Hepatocyte (in vitro differentiated cells): ENCODE results near the gene TBC1D24. TPM values are rescaled to one million over a fixed set of nuclear protein-coding genes. Genes with fewer than 3 reads are reported as not detected.
"Not testable (repeated sequence)": the region's sequence is repeated elsewhere in the genome, so short reads cannot be mapped to it uniquely, and the experiment has no call there.

Source experiments
- DNase-seq: peaks from one replicate; pipeline ENCODE4 v3.0.0-alpha.2; 2016; ENCODE audit warnings: low spot score
- H2AFZ ChIP-seq: fragments of 200-600 bp; sonication (generic); 2 replicates; pipeline ENCODE4 v1.6.0; 2016; ENCODE audit warnings: antibody characterized with exemption, mild to moderate bottlenecking
- H3K27ac ChIP-seq: fragments of 200-600 bp; sonication (generic); 2 replicates; pipeline ENCODE4 v1.5.1; 2016; ENCODE audit warnings: mild to moderate bottlenecking
- H3K27me3 ChIP-seq: fragments of 200-600 bp; sonication (generic); 2 replicates; pipeline ENCODE4 v1.6.1; 2016
- H3K36me3 ChIP-seq: fragments of 200-600 bp; sonication (generic); replicated peaks from 2 replicates; pipeline ENCODE4 v1.5.1; 2016; ENCODE audit warnings: low read depth; ENCODE audit not compliant: insufficient read depth
- H3K4me1 ChIP-seq: fragments of 200-600 bp; sonication (generic); 2 replicates; pipeline ENCODE4 v1.5.1; 2016; ENCODE audit warnings: mild to moderate bottlenecking, moderate library complexity; ENCODE audit not compliant: insufficient read depth
- H3K4me2 ChIP-seq: fragments of 200-600 bp; sonication (generic); 2 replicates; pipeline ENCODE4 v1.6.0; 2016
- H3K4me3 ChIP-seq: fragments of 200-600 bp; sonication (generic); 2 replicates; pipeline ENCODE4 v1.5.1; 2016; ENCODE audit warnings: mild to moderate bottlenecking
- H3K79me2 ChIP-seq: fragments of 200-600 bp; sonication (generic); 2 replicates; pipeline ENCODE4 v1.6.0; 2017; ENCODE audit warnings: mild to moderate bottlenecking
- H3K9me2 ChIP-seq: fragments of 200-600 bp; sonication (generic); replicated peaks from 2 replicates; pipeline ENCODE4 v1.6.0; 2017; ENCODE audit warnings: mild to moderate bottlenecking; ENCODE audit not compliant: insufficient read depth
- H3K9me3 ChIP-seq: fragments of 200-600 bp; sonication (generic); 2 replicates; pipeline ENCODE4 v1.5.1; 2016; ENCODE audit warnings: low read depth, mild to moderate bottlenecking
- H4K20me1 ChIP-seq: fragments of 200-600 bp; sonication (generic); 2 replicates; pipeline ENCODE4 v1.6.0; 2016; ENCODE audit warnings: mild to moderate bottlenecking; ENCODE audit not compliant: insufficient read depth, poor library complexity, severe bottlenecking
- EZH2 ChIP-seq: fragments of 200-600 bp; sonication (generic); IDR thresholded peaks from 2 replicates; pipeline ENCODE4 v1.6.1; 2016; ENCODE audit warnings: antibody characterized with exemption, mild to moderate bottlenecking, borderline replicate concordance
- EZH2phosphoT487 ChIP-seq: fragments of 200-600 bp; sonication (generic); IDR thresholded peaks from one replicate; pipeline ENCODE4 v1.6.1; 2018; ENCODE audit warnings: antibody characterized with exemption, mild to moderate bottlenecking, low read depth, moderate library complexity; ENCODE audit not compliant: unreplicated experiment, severe bottlenecking
- WGBS: methylation state at CpG from one replicate; pipeline ENCODE4 v1.1.6; 2016; ENCODE audit warnings: low lambda C conversion rate; ENCODE audit errors: missing lambda C conversion rate; 5-methylcytosine and 5-hydroxymethylcytosine counted together
- polyA plus RNA-seq: library from polyadenylated mRNA; unstranded; fragments of >200 nt; fragmentation: Nextera tagmentation; extraction: Ambion mirVana; gene quantifications from 2 replicates; pipeline ENCODE4 v1.2.1, GENCODE V29; 2016
- total RNA-seq: library from RNA; depleted of rRNA; stranded (reverse); fragments of >200 nt; gene quantifications from 2 replicates; pipeline ENCODE4 v1.2.3, GENCODE V29; 2014
- TF ChIP-seq, protein P1 (sequence below): fragments of 200-600 bp; sonication (generic); IDR thresholded peaks from 2 replicates; pipeline ENCODE4 v1.5.1; 2016; ENCODE audit warnings: antibody characterized with exemption, mild to moderate bottlenecking; ENCODE audit not compliant: poor library complexity

Gene TBC1D24
- total and polyA plus RNA-seq, 2 experiments from 2014 or later = 8.3 to 13.6 TPM

DNA sequence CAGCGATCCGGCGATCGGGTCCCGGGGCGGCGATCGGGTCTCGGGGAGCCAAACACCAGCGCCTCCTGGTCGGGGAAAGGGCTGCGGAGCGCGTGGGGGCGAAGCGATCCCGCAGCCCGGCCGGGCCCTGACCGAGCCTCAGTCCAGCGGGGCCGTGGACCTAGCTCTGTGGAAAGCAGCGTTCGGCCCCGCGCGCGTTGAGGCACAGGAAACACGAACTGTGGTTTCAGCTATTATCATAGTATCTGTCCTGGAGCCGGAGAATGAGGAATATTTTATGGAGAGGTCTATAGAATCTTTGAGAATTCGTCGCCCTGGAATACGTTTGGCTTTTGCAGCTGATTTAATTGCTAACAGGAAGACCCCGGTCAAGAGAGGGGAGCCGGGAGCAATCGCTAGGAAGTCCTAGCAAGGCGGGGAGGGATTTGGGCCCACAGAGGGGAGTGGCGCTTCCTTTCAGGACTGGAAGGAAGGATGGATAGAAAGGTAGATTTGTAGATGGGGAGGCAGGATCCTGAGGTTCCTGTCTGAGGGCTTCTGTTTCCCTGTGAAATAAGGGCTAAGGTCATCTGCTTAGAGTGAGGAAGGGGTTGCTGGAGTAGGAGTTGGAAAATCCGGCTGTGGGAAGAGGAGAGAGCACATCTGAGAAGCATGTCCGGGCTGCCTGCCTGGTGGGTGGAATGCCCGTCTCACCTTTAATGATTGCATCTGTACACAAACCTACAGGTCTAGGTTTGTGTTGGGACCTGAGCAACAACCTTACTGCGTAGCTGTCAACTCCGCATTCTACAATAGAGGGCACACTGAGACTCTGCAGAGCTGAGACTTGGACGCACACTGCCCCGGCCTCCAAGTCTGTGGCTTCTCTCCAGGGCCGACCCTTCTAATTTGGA, 44.9 kb upstream of the TBC1D24 start:
- H3K36me3 ChIP-seq = no peaks in the 10 kb centered on the region
- no peaks in the 10 kb centered on the region for H3K27me3 ChIP-seq
- peak overlapping the region; percentile 82 for H3K4me3 ChIP-seq
- WGBS = 2% methylated on average over 46 of the region's 46 CpGs
- DNase-seq = peak; percentile 61
- H3K4me2 ChIP-seq = peak overlapping the region; percentile 94
- H3K9me2 ChIP-seq = no peaks in the 10 kb centered on the region
- TF ChIP-seq EZH2phosphoT487 = no peak
- TF ChIP-seq, protein P1, sequence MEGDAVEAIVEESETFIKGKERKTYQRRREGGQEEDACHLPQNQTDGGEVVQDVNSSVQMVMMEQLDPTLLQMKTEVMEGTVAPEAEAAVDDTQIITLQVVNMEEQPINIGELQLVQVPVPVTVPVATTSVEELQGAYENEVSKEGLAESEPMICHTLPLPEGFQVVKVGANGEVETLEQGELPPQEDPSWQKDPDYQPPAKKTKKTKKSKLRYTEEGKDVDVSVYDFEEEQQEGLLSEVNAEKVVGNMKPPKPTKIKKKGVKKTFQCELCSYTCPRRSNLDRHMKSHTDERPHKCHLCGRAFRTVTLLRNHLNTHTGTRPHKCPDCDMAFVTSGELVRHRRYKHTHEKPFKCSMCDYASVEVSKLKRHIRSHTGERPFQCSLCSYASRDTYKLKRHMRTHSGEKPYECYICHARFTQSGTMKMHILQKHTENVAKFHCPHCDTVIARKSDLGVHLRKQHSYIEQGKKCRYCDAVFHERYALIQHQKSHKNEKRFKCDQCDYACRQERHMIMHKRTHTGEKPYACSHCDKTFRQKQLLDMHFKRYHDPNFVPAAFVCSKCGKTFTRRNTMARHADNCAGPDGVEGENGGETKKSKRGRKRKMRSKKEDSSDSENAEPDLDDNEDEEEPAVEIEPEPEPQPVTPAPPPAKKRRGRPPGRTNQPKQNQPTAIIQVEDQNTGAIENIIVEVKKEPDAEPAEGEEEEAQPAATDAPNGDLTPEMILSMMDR = peak; percentile 39
- peak overlapping the region; percentile 17 for H3K27ac ChIP-seq
- H3K9me3 ChIP-seq = no peaks in the 10 kb centered on the region
- H3K4me1 ChIP-seq = peaks cover 11% of the 10 kb centered on the region
- no peaks in the 10 kb centered on the region for H4K20me1 ChIP-seq
- H2AFZ ChIP-seq = peak overlapping the region; percentile 92
- H3K79me2 ChIP-seq = peaks cover 24% of the 10 kb centered on the region

DNA sequence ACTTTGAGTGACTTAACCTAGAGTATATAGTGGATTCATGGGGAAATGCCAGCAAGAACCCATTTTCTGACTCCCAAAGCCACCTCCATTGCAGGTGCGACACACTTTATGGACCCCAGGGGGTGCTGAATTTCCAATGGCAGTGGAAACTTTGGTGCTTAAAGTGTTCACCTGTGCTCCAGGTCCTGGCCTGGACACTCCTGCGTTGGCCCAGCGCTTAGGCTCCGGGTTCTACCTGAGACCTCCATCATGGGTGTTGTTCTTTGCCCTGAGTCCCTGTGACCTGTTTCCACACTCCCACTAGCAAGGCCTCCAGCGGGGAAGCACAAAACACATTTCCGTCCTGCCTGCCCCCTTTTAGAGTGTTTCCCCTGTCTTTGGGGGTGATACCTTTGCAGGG, 42.6 kb upstream of the TBC1D24 start:
- Histone ChIP-seq H3K36me3 (no peaks in the 10 kb centered on the region), H3K27me3 (no peaks in the 10 kb centered on the region), H3K9me3 (no peaks in the 10 kb centered on the region), H3K4me3 (no peak overlapping the region), H3K79me2 (peaks cover 24% of the 10 kb centered on the region), H3K4me1 (peaks cover 11% of the 10 kb centered on the region), H4K20me1 (no peaks in the 10 kb centered on the region), H2AFZ (no peak overlapping the region), H3K27ac (no peak overlapping the region), H3K9me2 (no peaks in the 10 kb centered on the region), H3K4me2 (no peak overlapping the region)
- DNase-seq = no peak
- TF ChIP-seq, protein P1 = no peak
- no peak for TF ChIP-seq EZH2phosphoT487
- TF ChIP-seq EZH2 = no peak
- 98% methylated on average over 6 of the region's 6 CpGs for WGBS

DNA sequence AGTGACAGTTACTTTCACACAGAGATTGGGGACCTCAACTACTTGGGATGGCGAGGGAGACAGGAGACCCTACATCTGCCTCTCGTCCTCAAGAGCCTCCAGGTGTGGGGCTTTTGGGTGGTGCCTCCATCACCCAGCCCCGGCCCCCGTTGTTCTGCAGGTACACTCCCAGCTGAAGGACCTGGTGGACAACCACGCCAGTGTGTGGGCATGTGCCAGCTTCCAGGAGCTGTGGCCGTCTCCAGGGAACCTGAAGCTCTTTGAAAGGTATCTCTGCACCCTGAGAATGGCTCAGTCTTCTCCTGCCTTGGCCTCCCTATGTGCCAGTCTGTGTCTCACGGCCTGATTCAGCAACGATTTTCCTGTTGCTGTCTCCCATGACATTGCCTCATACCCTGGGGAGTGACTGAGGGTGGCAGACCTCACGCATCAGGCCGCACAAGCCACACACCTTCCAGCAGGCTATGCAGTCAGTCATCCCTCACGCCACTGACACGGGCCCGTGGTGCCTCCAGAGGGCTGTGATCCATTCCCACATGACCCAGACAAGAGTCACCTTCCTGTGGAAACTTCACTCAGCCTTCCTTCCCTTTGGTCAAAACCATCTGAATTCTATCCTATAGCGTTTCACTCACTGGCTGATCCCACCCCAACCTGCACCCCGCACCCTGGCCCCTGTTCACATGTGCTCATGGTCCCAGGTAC, 42.0 kb upstream of the TBC1D24 start:
- peaks cover 11% of the 10 kb centered on the region for H3K4me1 ChIP-seq

DNA sequence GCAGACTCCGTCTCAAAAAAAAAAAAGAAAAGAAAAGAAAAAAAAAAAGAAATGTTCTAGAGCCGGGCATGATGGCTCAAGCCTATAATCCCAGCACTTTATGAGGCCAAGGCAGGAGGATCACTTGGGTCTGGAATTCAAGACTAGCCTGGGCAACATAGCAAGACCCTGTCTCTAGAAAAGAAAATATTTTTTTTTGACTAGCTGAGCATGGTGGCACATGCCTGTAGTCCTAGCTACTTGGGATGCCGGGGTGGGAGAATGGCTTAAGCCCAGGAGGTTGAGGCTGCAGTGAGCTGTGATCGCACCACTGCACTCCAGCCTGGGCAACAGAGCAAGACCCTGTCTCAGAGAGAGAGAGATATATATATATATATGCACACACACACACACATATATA, 39.7 kb upstream of the TBC1D24 start:
- H3K9me2 ChIP-seq = not testable (repeated sequence)

More for the DNA sequence above, 42.0 kb upstream of the TBC1D24 start:
- no peaks in the 10 kb centered on the region for H4K20me1 ChIP-seq
- WGBS = 97% methylated on average over 15 of the region's 15 CpGs
- H2AFZ ChIP-seq = no peak overlapping the region
- H3K9me3 ChIP-seq = no peaks in the 10 kb centered on the region
- H3K79me2 ChIP-seq = peaks cover 24% of the 10 kb centered on the region
- DNase-seq = no peak
- H3K4me3 ChIP-seq = no peak overlapping the region
- H3K4me2 ChIP-seq = no peak overlapping the region
- H3K36me3 ChIP-seq = no peaks in the 10 kb centered on the region
- no peaks in the 10 kb centered on the region for H3K27me3 ChIP-seq
- TF ChIP-seq EZH2phosphoT487 (no peak), EZH2 (no peak)
- TF ChIP-seq, protein P1 = no peak
- H3K27ac ChIP-seq = no peak overlapping the region
- H3K9me2 ChIP-seq = no peaks in the 10 kb centered on the region

More for the DNA sequence above, 39.7 kb upstream of the TBC1D24 start:
- not testable (repeated sequence) for H3K27me3 ChIP-seq, H3K27ac ChIP-seq, DNase-seq, H3K4me3 ChIP-seq, H3K4me2 ChIP-seq, H2AFZ ChIP-seq, H3K36me3 ChIP-seq, H4K20me1 ChIP-seq, H3K4me1 ChIP-seq, H3K9me3 ChIP-seq
- peaks cover 20% of the 10 kb centered on the region for H3K79me2 ChIP-seq
- WGBS = 100% methylated on average over 3 of the region's 4 CpGs
